Measurements from ENCODE around the gene GREB1.

GREB1 gene

DNA sequence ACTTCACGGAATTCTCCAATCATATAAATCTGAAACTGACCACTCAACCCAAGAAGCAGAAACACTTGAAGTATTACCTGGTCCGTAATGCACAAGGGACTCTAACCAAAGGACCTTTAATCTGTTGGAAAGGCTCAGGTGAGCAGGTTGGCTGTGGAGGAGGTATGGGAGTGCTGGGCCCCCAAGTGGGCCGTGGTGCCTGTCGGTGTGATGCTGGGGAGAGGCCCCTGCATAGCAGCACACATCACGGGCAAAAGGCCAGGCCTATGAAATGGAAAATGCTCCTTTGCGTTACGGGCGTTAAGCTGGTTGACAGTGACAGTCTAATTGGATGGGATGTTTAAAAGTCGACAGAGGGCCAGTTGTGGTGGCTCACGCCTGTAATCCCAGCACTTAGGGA is 42.6 kb downstream of the GREB1 start:
- Histone ChIP-seq H3K4me3 (ENCODE audit: extremely low read depth, insufficient read depth, low read length, poor library complexity, severe bottlenecking) (no peak overlapping the region), H3K9me3 (ENCODE audit: control insufficient read depth, low read length) (no peaks in the 10 kb centered on the region), H3K36me3 (ENCODE audit: control insufficient read depth, insufficient read depth, low read length) (peaks cover 45% of the 10 kb centered on the region), H3K27ac (ENCODE audit: low read depth, low read length, severe bottlenecking) (no peak overlapping the region), H3K4me1 (ENCODE audit: control insufficient read depth, insufficient read depth, low read length, poor library complexity, severe bottlenecking) (peaks cover 10% of the 10 kb centered on the region)
- 98 to 100% methylated on average over 7 to 9 of the region's 10 CpGs for WGBS, 2 experiments (ENCODE audit: insufficient coverage in 2 of 2)

DNA sequence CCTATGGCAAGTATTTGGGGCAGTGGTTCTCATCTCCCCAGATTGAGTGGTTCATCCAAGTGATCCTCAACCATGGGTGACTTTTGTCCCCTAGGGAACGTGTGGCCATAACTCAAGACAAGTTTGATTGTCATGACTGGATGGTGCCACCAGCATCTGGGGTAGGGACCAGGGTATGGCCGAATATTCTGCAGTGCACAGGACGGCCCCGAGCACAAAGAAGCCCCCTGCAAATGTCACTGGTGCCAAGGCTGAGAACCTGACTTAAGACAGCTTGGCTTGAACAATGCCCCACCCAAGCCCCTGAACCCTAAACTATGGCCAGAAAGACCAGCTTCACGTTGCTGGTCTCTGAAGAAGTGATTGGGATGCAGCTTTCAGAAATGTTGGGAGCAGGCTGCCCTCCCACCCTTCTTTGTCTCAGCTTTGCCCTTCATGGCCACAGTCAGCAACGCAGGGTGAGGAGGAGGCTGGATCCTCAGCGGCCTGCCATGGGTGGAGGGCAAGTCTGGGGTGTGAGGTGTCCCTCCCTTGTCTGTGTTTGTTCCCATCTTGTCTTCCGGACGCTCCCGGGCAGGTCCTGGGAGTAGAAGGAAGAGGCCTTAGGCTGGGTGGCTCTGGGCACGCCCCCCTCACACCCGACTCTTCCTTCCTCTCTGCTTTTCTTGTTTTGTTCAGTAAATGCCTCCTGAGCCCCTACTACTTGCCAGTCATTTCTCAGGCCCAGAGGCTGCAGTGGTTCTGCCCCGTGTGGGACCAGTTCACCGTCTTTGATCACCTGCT is 43.4 kb downstream of the GREB1 start:
- Histone ChIP-seq H3K27ac (ENCODE audit: low read depth, low read length, severe bottlenecking) (no peak overlapping the region), H3K36me3 (ENCODE audit: control insufficient read depth, insufficient read depth, low read length) (peaks cover 53% of the 10 kb centered on the region), H3K4me1 (ENCODE audit: control insufficient read depth, insufficient read depth, low read length, poor library complexity, severe bottlenecking) (peaks cover 10% of the 10 kb centered on the region), H3K9me3 (ENCODE audit: control insufficient read depth, low read length) (no peaks in the 10 kb centered on the region), H3K4me3 (ENCODE audit: extremely low read depth, insufficient read depth, low read length, poor library complexity, severe bottlenecking) (no peak overlapping the region)
- 97 to 98% methylated on average over 9 to 10 of the region's 14 CpGs for WGBS, 2 experiments (ENCODE audit: insufficient coverage in 2 of 2)

- Histone ChIP-seq H3K4me1 (ENCODE audit: control insufficient read depth, insufficient read depth, low read length, poor library complexity, severe bottlenecking) (peaks cover 4% of the 10 kb centered on the region), H3K9me3 (ENCODE audit: control insufficient read depth, low read length) (no peaks in the 10 kb centered on the region), H3K27ac (ENCODE audit: low read depth, low read length, severe bottlenecking) (no peak overlapping the region), H3K36me3 (ENCODE audit: control insufficient read depth, insufficient read depth, low read length) (peaks cover 53% of the 10 kb centered on the region), H3K4me3 (ENCODE audit: extremely low read depth, insufficient read depth, low read length, poor library complexity, severe bottlenecking) (no peak overlapping the region)
- 92 to 94% methylated on average over 16 to 21 of the region's 22 CpGs for WGBS, 2 experiments (ENCODE audit: insufficient coverage in 2 of 2)
Measured at GRCh38 chr2:11578081-11578948, 44.5 kb downstream of the GREB1 start.

DNA sequence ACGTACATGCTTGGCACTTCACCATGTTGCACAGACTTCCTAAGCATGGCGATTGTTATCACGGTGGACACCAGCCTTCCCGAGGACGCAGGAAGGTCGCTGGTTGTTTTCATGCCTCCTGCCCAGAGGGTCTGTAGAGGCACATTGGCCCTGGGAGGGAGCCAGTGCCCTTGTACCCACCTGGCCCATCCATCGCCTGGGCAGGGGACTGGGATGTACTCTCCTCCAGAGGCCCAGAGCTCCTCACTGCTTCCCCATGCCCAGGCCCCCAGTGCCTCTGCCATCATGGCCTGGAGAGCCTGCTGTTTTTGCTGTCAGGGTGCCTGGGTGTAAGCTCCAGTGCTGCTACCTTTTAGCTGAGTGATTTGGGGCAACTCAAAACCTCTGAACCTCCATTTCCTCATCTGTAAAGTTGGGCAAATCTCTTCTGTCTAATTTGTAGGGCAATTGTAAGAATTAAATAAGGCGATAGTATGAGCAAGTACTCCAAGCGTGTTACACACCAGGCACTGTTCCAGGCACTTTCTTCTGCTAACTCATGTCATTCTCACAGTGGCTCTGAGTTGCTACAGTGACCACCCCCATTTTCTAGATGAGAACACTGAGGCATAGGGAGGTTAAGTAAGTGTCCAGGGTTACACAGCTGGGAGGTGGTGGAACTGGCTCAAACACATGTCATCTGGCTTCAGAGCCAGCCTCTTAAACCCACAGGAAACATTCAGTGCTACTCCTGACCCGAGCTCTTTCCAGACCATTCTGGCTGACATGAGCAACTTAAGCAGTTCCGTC is 45.3 kb downstream of the GREB1 start:
- Histone ChIP-seq H3K9me3 (ENCODE audit: control insufficient read depth, low read length) (no peaks in the 10 kb centered on the region), H3K27ac (ENCODE audit: low read depth, low read length, severe bottlenecking) (no peak overlapping the region), H3K4me3 (ENCODE audit: extremely low read depth, insufficient read depth, low read length, poor library complexity, severe bottlenecking) (no peak overlapping the region), H3K36me3 (ENCODE audit: control insufficient read depth, insufficient read depth, low read length) (peaks cover 53% of the 10 kb centered on the region), H3K4me1 (ENCODE audit: control insufficient read depth, insufficient read depth, low read length, poor library complexity, severe bottlenecking) (peaks cover 5% of the 10 kb centered on the region)
- 95% methylated on average over 10 of the region's 11 CpGs for WGBS, 2 experiments (ENCODE audit: insufficient coverage in 2 of 2)

DNA sequence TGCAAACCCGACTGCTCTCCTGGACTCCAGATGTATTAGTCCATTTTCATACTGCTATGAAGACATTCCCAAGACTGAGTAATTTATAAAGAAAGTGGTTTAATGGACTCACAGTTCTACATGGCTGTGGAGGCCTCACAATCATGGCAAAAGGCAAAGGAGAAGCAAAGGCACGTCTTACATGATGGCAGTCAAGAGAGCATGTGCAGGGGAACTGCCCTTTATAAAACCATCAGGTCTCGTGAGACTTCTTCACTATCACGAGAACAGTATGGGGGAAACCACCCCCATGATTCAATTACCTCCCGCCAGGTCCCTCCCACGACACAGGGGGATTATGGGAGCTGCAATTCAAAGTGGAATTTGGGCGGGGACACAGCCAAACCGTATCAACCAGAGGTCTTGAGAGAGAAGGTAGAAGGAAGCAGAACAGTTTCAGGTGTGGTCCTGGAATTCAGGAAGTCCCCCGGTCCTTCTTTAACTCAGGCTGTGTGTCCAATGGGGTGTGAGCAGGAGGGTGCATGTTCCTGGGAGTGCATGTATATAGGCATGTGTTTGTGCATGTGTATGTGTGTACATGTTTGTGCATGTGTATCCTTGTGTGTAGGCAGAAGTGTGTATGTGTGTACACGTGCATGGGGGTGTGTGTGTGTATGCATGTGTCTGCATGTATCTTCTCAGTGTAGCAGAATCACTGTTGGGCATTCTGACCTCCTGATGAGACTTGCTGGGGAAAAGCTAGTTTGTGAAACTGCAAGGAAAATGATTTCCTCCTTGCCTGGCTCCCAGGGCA is 46.2 kb downstream of the GREB1 start:
- Histone ChIP-seq H3K27ac (ENCODE audit: low read depth, low read length, severe bottlenecking) (no peak overlapping the region), H3K4me3 (ENCODE audit: extremely low read depth, insufficient read depth, low read length, poor library complexity, severe bottlenecking) (no peak overlapping the region), H3K36me3 (ENCODE audit: control insufficient read depth, insufficient read depth, low read length) (peaks cover 53% of the 10 kb centered on the region), H3K4me1 (ENCODE audit: control insufficient read depth, insufficient read depth, low read length, poor library complexity, severe bottlenecking) (peaks cover 5% of the 10 kb centered on the region), H3K9me3 (ENCODE audit: control insufficient read depth, low read length) (no peaks in the 10 kb centered on the region)
- WGBS, 2 experiments (ENCODE audit: insufficient coverage in 2 of 2), result 76 to 79% methylated on average over 6 to 7 of the region's 10 CpGs

DNA sequence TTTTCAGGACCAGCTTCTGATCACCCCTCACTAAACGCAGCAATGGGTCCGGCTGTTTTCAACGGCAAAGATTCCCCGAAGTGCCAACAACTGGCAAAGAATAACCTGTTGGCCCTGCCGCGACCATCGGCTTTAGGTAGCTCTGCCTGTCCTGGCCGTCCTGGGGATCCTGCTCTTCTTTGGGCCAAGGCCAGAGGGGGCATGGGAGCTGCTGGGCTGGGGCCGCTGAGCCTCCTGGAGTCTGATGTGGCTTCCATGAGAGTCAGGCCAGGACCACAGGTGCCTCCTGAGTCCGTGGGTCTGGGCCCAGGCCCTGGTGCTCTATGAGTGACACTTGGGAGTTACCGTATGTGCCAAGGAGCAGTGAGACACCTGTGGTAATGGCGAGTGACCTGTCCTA is 46.9 kb downstream of the GREB1 start:
- Histone ChIP-seq H3K9me3 (ENCODE audit: control insufficient read depth, low read length) (no peaks in the 10 kb centered on the region), H3K4me1 (ENCODE audit: control insufficient read depth, insufficient read depth, low read length, poor library complexity, severe bottlenecking) (peaks cover 5% of the 10 kb centered on the region), H3K27ac (ENCODE audit: low read depth, low read length, severe bottlenecking) (no peak overlapping the region), H3K4me3 (ENCODE audit: extremely low read depth, insufficient read depth, low read length, poor library complexity, severe bottlenecking) (no peak overlapping the region), H3K36me3 (ENCODE audit: control insufficient read depth, insufficient read depth, low read length) (peaks cover 53% of the 10 kb centered on the region)
- 93 to 98% methylated on average over 10 to 12 of the region's 12 CpGs for WGBS, 2 experiments (ENCODE audit: insufficient coverage in 2 of 2)

GRCh38 chr2:11581124-11581796 is 47.4 kb downstream of the GREB1 start:
- no peak overlapping the region for H3K4me3 ChIP-seq (ENCODE audit: extremely low read depth, insufficient read depth, low read length, poor library complexity, severe bottlenecking)
- H3K9me3 ChIP-seq (ENCODE audit: control insufficient read depth, low read length), result no peaks in the 10 kb centered on the region
- 93 to 97% methylated on average over 7 to 8 of the region's 9 CpGs for WGBS, 2 experiments (ENCODE audit: insufficient coverage in 2 of 2)
- H3K27ac ChIP-seq (ENCODE audit: low read depth, low read length, severe bottlenecking), result no peak overlapping the region
- peaks cover 5% of the 10 kb centered on the region for H3K4me1 ChIP-seq (ENCODE audit: control insufficient read depth, insufficient read depth, low read length, poor library complexity, severe bottlenecking)
- H3K36me3 ChIP-seq (ENCODE audit: control insufficient read depth, insufficient read depth, low read length), result peaks cover 52% of the 10 kb centered on the region

GRCh38 chr2:11581797-11582611 is 48.2 kb downstream of the GREB1 start:
- H3K27ac ChIP-seq (ENCODE audit: low read depth, low read length, severe bottlenecking), result no peak overlapping the region
- H3K4me3 ChIP-seq (ENCODE audit: extremely low read depth, insufficient read depth, low read length, poor library complexity, severe bottlenecking), result no peak overlapping the region
- peaks cover 5% of the 10 kb centered on the region for H3K4me1 ChIP-seq (ENCODE audit: control insufficient read depth, insufficient read depth, low read length, poor library complexity, severe bottlenecking)
- 78 to 81% methylated on average over 15 to 19 of the region's 19 CpGs for WGBS, 2 experiments (ENCODE audit: insufficient coverage in 2 of 2)
- peaks cover 53% of the 10 kb centered on the region for H3K36me3 ChIP-seq (ENCODE audit: control insufficient read depth, insufficient read depth, low read length)
- no peaks in the 10 kb centered on the region for H3K9me3 ChIP-seq (ENCODE audit: control insufficient read depth, low read length)

GRCh38 chr2:11582612-11582861 is 48.7 kb downstream of the GREB1 start:
- 82 to 85% methylated on average over 10 to 11 of the region's 11 CpGs for WGBS, 2 experiments (ENCODE audit: insufficient coverage in 2 of 2)

More at GRCh38 chr2:11582612-11582861, 48.7 kb downstream of the GREB1 start:
- H3K4me3 ChIP-seq (ENCODE audit: extremely low read depth, insufficient read depth, low read length, poor library complexity, severe bottlenecking), result no peak overlapping the region
- peaks cover 57% of the 10 kb centered on the region for H3K36me3 ChIP-seq (ENCODE audit: control insufficient read depth, insufficient read depth, low read length)
- no peak overlapping the region for H3K27ac ChIP-seq (ENCODE audit: low read depth, low read length, severe bottlenecking)
- no peaks in the 10 kb centered on the region for H3K9me3 ChIP-seq (ENCODE audit: control insufficient read depth, low read length)
- peaks cover 5% of the 10 kb centered on the region for H3K4me1 ChIP-seq (ENCODE audit: control insufficient read depth, insufficient read depth, low read length, poor library complexity, severe bottlenecking)

Data from mesodermal cell (in vitro differentiated cells).